ENCODE results near the gene CGB5.
"Not testable (repeated sequence)": the region's sequence is repeated elsewhere in the genome, so short reads cannot be mapped to it uniquely, and the experiment has no call there.

The CGB5 gene

GRCh38 chr19:49043548-49043947 is at the start of gene CGB5:
CGB5 (plus strand) TSS chr19:49043848; CDS start chr19:49044210, 362 bp downstream.
- DNase-seq (ENCODE audit: low read depth, low spot score), result not testable (repeated sequence)

GRCh38 chr19:48994035-48994386 is 49.6 kb upstream of the CGB5 start:
- DNase-seq (ENCODE audit: low read depth, low spot score), result no peak

- peak; percentile 86 for DNase-seq (ENCODE audit: low read depth, low spot score)
Measured at GRCh38 chr19:48997972-48998371, 45.7 kb upstream of the CGB5 start.

GRCh38 chr19:48999481-49000325 is 43.9 kb upstream of the CGB5 start:
- peak; percentile 86 for DNase-seq (ENCODE audit: low read depth, low spot score)

GRCh38 chr19:49004133-49004532 is 39.5 kb upstream of the CGB5 start:
- DNase-seq (ENCODE audit: low read depth, low spot score), result no peak

- DNase-seq (ENCODE audit: low read depth, low spot score), result no peak
Measured at GRCh38 chr19:49004964-49005614, 38.6 kb upstream of the CGB5 start.

- DNase-seq (ENCODE audit: low read depth, low spot score), result no peak
Measured at GRCh38 chr19:49006905-49007304, 36.7 kb upstream of the CGB5 start.

GRCh38 chr19:49009828-49010227 is 33.8 kb upstream of the CGB5 start:
- DNase-seq (ENCODE audit: low read depth, low spot score), result no peak

- DNase-seq (ENCODE audit: low read depth, low spot score), result no peak
Measured at GRCh38 chr19:49010453-49010852, 33.2 kb upstream of the CGB5 start.

- DNase-seq (ENCODE audit: low read depth, low spot score), result no peak
Measured at GRCh38 chr19:49011194-49011593, 32.5 kb upstream of the CGB5 start.

- no peak for DNase-seq (ENCODE audit: low read depth, low spot score)
Measured at GRCh38 chr19:49014123-49014869, 29.4 kb upstream of the CGB5 start.

GRCh38 chr19:49014870-49015255 is 28.8 kb upstream of the CGB5 start:
- DNase-seq (ENCODE audit: low read depth, low spot score), result no peak

GRCh38 chr19:49016067-49016839 is 27.4 kb upstream of the CGB5 start:
- DNase-seq (ENCODE audit: low read depth, low spot score), result no peak

GRCh38 chr19:49017041-49017665 is 26.5 kb upstream of the CGB5 start, which contains the start of gene LHB:
LHB (minus strand) TSS chr19:49017091; CDS start chr19:49017081, 10 bp downstream.
- DNase-seq (ENCODE audit: low read depth, low spot score), result no peak

GRCh38 chr19:49017666-49018351 is 25.8 kb upstream of the CGB5 start:
- peak; percentile 86 for DNase-seq (ENCODE audit: low read depth, low spot score)

- peak; percentile 39 for DNase-seq (ENCODE audit: low read depth, low spot score)
Measured at GRCh38 chr19:49018388-49019241, 25.0 kb upstream of the CGB5 start.

GRCh38 chr19:49019242-49019932 is 24.3 kb upstream of the CGB5 start:
- DNase-seq (ENCODE audit: low read depth, low spot score), result peak; percentile 89

- DNase-seq (ENCODE audit: low read depth, low spot score), result peak; percentile 46
Measured at GRCh38 chr19:49020342-49020741, 23.3 kb upstream of the CGB5 start.

All from ELF-1 (cell line).